GM13977 (cell line): ENCODE results near the gene ENAH.

Experiments used
- DNase-seq: peaks from one replicate; pipeline ENCODE4 v3.0.0; 2012; ENCODE audit warnings: low spot score
- in situ Hi-C: fragments of 300-500 bp; cut with MboI; formaldehyde crosslinking; loops from one replicate; pipeline ENCODE4 v1.12.0; 2022; ENCODE audit warnings: low sequenced_read_pairs, low pct_unique_long_range_greater_than_20kb, mixed read lengths, inconsistent platforms; ENCODE audit not compliant: unreplicated experiment
- TF ChIP-seq, protein P1 (sequence below): IDR thresholded peaks from 2 replicates; pipeline ENCODE4 v1.5.1; 2012; ENCODE audit warnings: mild to moderate bottlenecking, control low read depth; ENCODE audit not compliant: insufficient read depth; ENCODE audit errors: extremely low read depth, missing control alignments

Gene ENAH

DNA sequence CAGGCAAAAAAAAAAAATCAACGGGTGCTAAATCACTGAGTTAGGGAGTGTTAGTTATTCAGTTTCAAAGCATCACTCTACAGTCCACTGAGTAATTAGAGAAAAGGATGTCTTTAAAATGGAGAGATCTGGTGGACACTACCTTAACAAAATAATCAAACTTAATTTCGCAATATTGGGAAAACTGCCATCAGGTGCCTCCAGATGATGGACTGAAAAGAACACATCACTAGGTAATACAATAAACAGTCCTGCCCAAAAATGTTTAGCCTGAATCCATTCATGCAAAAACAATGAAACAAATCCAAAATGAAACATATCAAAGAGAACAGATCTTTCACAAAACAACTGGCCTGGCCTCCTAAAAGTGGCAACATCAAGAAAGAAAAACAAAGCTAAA is 54.1 kb downstream of the ENAH start:
- TF ChIP-seq, protein P1, sequence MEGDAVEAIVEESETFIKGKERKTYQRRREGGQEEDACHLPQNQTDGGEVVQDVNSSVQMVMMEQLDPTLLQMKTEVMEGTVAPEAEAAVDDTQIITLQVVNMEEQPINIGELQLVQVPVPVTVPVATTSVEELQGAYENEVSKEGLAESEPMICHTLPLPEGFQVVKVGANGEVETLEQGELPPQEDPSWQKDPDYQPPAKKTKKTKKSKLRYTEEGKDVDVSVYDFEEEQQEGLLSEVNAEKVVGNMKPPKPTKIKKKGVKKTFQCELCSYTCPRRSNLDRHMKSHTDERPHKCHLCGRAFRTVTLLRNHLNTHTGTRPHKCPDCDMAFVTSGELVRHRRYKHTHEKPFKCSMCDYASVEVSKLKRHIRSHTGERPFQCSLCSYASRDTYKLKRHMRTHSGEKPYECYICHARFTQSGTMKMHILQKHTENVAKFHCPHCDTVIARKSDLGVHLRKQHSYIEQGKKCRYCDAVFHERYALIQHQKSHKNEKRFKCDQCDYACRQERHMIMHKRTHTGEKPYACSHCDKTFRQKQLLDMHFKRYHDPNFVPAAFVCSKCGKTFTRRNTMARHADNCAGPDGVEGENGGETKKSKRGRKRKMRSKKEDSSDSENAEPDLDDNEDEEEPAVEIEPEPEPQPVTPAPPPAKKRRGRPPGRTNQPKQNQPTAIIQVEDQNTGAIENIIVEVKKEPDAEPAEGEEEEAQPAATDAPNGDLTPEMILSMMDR, result no peak
- in situ Hi-C loops, result no loop called here
- no peak for DNase-seq

DNA sequence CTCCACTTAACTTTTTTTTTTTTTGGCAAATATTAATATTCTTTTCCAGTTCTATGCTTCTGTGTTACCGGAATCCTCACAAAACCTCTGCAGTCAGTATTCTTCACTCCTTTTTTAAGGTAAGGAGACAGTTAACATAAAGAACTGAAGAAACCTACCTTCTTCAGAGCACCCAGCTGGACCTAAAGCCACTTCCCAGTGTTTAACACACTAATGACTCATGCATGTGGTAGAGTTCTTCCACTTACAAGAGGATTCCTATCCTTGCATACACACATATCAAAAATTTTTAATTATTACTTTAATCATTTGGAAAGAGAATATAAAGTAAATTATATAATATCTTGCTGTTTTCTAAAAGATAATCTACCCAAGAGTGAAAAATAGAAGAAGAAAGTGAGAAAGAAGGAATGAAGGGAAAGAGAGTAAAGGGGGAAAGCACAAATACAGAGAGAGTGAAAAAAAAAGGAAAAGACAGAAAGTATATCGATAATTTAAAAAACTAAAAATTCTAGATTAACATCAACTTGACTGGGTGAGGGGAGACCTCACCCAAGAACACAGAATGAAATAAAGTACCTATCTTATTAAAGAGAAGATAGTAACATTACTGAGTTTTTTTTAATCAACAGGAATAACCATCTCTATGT is 54.9 kb downstream of the ENAH start:
- no peak for DNase-seq
- TF ChIP-seq, protein P1, result no peak
- in situ Hi-C loops, result no loop called here

DNA sequence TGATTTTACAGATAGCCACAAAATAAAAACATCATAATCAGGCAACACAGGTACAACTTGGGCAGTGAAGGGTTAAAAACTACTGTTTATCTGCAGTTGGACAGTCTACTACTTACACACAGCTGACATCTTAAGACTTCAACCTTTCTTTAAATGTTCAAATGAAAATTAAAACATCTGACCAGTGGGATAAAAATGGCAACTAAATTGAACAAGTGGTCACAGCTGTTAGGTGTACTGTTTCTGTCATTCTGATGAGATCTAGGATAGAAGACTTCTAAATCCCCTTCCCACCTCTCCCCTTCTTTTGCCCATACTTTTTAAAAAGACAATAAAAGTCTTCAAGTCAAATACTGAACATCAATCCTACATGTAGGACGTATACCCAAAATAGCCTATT is 56.2 kb downstream of the ENAH start:
- in situ Hi-C loops, result no loop called here
- TF ChIP-seq, protein P1, result no peak
- no peak for DNase-seq

DNA sequence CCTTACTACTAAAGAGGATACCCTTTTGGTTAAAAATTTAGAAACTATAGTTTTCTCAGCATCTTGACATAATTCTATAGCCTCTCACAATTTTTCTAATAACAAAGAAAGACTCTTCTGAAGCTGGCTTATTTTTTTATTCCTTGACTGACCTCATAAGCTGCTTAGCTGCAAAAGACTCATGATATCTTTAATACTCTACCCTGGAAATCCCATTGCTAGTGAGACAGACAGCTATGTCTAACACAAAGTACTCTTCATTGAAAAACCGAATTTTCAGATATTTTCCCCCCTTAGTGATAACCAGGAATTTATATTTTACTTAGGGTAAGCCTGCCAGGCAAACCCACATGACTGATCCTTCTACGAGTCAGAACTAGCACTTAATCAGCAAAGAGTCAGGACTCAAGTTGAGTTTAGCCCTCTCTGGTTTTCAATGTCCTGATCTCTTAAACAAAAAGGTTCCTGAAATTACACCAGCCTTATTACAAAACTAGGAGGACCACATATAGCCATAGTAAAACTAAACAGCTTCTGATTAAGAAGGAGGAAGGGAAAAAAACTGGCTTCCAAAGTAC is 56.9 kb downstream of the ENAH start:
- in situ Hi-C loops, result no loop called here
- TF ChIP-seq, protein P1, result no peak
- DNase-seq, result no peak

DNA sequence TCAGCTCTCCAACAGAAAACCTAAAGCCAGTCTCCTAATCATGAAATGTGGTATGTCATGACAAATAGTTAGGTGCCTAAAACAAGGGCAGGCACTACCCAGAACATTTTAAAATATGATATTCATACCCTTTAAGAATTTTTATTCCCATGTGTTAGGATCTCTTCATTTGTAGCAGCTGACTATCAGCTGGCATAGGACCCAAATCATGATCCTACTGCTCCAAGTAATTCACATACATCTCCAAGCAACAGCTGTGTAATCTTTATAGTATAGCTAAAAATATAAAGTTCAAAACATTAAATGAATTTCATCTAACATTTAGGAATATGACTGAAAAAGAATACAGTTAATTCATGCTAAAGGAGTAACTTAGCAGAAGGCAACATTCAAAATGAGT is 57.5 kb downstream of the ENAH start:
- TF ChIP-seq, protein P1, result no peak
- no peak for DNase-seq
- in situ Hi-C loops, result no loop called here

DNA sequence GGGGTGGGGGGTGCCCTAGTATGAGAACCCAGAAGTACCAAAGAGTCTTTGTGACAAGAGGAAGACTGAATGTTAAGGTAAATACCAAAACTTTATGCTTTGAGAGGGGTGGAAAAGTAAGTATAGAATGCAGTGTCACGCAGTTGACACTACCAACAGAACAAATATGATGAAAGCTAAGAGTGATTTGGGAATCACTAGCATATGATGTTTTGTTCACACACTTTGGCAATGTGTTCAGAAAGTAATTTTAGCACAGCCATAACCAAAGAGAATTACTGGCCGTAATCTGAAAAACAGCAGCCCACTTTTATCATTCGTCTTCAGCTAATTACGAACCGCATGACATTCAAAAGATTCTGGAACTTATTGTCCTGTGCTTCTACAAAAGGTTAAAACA is 59.5 kb downstream of the ENAH start:
- DNase-seq, result no peak
- TF ChIP-seq, protein P1, result no peak
- in situ Hi-C loops, result no loop called here
